H1 (cell line): ENCODE results near the gene DCPS. TPM values are rescaled to one million over a fixed set of nuclear protein-coding genes. Genes with fewer than 3 reads are reported as not detected.
A peak's percentile ranks its signal among the peaks of the same experiment; 100 is the strongest.

Source experiments
- CTCF ChIA-PET: fragments of 300-600 bp; sonication (Branson Sonifier 250); formaldehyde crosslinking; loops from one replicate; lab custom pipeline; 2021; ENCODE audit not compliant: partially characterized antibody; lab: Charles Lee
- POLR2A ChIA-PET: fragments of 300-600 bp; sonication (Branson Sonifier 250); formaldehyde crosslinking; loops from one replicate; lab custom pipeline; 2021; ENCODE audit warnings: inconsistent platforms; ENCODE audit not compliant: partially characterized antibody; lab: Charles Lee
- DNase-seq, 2 experiments: peaks; one replicate each; pipeline versions ENCODE4 v3.0.0 to v3.0.0-alpha.2; 2010 to 2022; ENCODE audit warnings: low spot score in 2 of 2, low read depth in 1 of 2, mixed read lengths in 1 of 2
- FAIRE-seq: peaks from 2 replicates; lab custom pipeline; 2011; peaks lifted over from hg19 to GRCh38; lab: Jason Lieb, UNC
- H2AFZ ChIP-seq: 2 replicates; pipeline ENCODE4 v1.8.1; 2012; ENCODE audit warnings: low read length, inconsistent platforms
- H2AK5ac ChIP-seq: 2 replicates; pipeline ENCODE4 v1.6.1; 2013; ENCODE audit warnings: low read depth, low read length
- H2BK120ac ChIP-seq: replicated peaks from 2 replicates; pipeline ENCODE3; 2013; ENCODE audit warnings: low read depth, low read length, inconsistent platforms
- H2BK12ac ChIP-seq: 2 replicates; pipeline ENCODE4 v1.6.1; 2013; ENCODE audit warnings: low read depth, low read length
- H2BK15ac ChIP-seq: 2 replicates; pipeline ENCODE4 v1.6.1; 2013; ENCODE audit warnings: low read length
- H2BK20ac ChIP-seq: 2 replicates; pipeline ENCODE4 v1.6.1; 2013; ENCODE audit warnings: low read length
- H2BK5ac ChIP-seq: 2 replicates; pipeline ENCODE4 v1.6.1; 2013; ENCODE audit warnings: low read depth, low read length
- H3K14ac ChIP-seq: 2 replicates; pipeline ENCODE4 v1.6.1; 2013; ENCODE audit warnings: inconsistent platforms; ENCODE audit not compliant: insufficient read length
- H3K18ac ChIP-seq: 2 replicates; pipeline ENCODE4 v1.6.1; 2013; ENCODE audit warnings: low read length; ENCODE audit errors: extremely low read depth
- H3K23ac ChIP-seq: 2 replicates; pipeline ENCODE4 v1.6.1; 2013; ENCODE audit warnings: inconsistent platforms; ENCODE audit not compliant: insufficient read length
- H3K23me2 ChIP-seq: 2 replicates; pipeline ENCODE4 v1.6.1; 2013; ENCODE audit warnings: low read depth, low read length
- H3K27ac ChIP-seq: 2 replicates; pipeline ENCODE4 v1.6.1; 2011; ENCODE audit warnings: low read depth, low read length, inconsistent platforms
- H3K27me3 ChIP-seq, 4 experiments: replicated peaks in 1 of 4; 1 replicate in 1 of 4; 2 replicates in 3 of 4; pipeline versions ENCODE4 v1.6.1 to v1.8.1; 2011 to 2013; ENCODE audit warnings: low read length in 3 of 4, mild to moderate bottlenecking in 3 of 4, inconsistent platforms in 2 of 4, mixed read lengths in 2 of 4, moderate library complexity in 1 of 4; ENCODE audit not compliant: control insufficient read depth in 3 of 4, insufficient read depth in 3 of 4; ENCODE audit errors: extremely low read depth in 1 of 4
- H3K36me3 ChIP-seq, 4 experiments: 2 replicates each; pipeline versions ENCODE4 v1.6.1 to v1.8.1; 2011 to 2013; ENCODE audit warnings: mild to moderate bottlenecking in 4 of 4, low read length in 3 of 4, moderate library complexity in 2 of 4, control low read depth in 1 of 4, inconsistent platforms in 1 of 4; ENCODE audit not compliant: insufficient read depth in 4 of 4, control insufficient read depth in 2 of 4
- H3K4ac ChIP-seq: replicated peaks from 2 replicates; pipeline ENCODE3; 2013; ENCODE audit warnings: low read length, low read depth, mixed read lengths, inconsistent platforms; ENCODE audit not compliant: insufficient read length
- H3K4me1 ChIP-seq, 4 experiments: replicated peaks in 1 of 4; 1 replicate in 1 of 4; 2 replicates in 3 of 4; pipeline versions ENCODE4 v1.6.1 to v1.8.1; 2011 to 2013; ENCODE audit warnings: low read length in 3 of 4, inconsistent platforms in 2 of 4, mixed read lengths in 1 of 4; ENCODE audit not compliant: insufficient read depth in 4 of 4, control insufficient read depth in 3 of 4
- H3K4me2 ChIP-seq, 2 experiments: 2 replicates each; pipeline versions ENCODE4 v1.6.1 to v1.8.1; 2011 to 2013; ENCODE audit warnings: low read depth in 2 of 2, low read length in 2 of 2, control low read depth in 1 of 2, inconsistent platforms in 1 of 2, mild to moderate bottlenecking in 1 of 2; ENCODE audit not compliant: insufficient read depth in 1 of 2
- H3K4me3 ChIP-seq, 4 experiments: fragments of 200-600, 300-600 bp in 1 of 4; sonication (generic), shearing (Covaris generic), sonication (Bioruptor Twin) in 1 of 4; 2 replicates each; pipeline versions ENCODE4 v1.5.1 to v1.8.1; 2011 to 2016; ENCODE audit warnings: low read length in 4 of 4, low read depth in 3 of 4, control low read depth in 2 of 4, inconsistent platforms in 2 of 4, mild to moderate bottlenecking in 2 of 4, mixed read lengths in 1 of 4, moderate library complexity in 1 of 4; ENCODE audit not compliant: insufficient read depth in 2 of 4; ENCODE audit errors: extremely low read depth in 1 of 4
- H3K56ac ChIP-seq: replicated peaks from 2 replicates; pipeline ENCODE3; 2013; ENCODE audit warnings: low read depth, mild to moderate bottlenecking, mixed read lengths, low read length, inconsistent platforms; ENCODE audit not compliant: insufficient read length
- H3K79me1 ChIP-seq: 2 replicates; pipeline ENCODE4 v1.6.1; 2013; ENCODE audit warnings: low read depth, low read length, control low read depth
- H3K79me2 ChIP-seq, 2 experiments: 2 replicates each; pipeline versions ENCODE4 v1.6.1 to v1.8.1; 2012 to 2013; ENCODE audit warnings: low read length in 2 of 2, mild to moderate bottlenecking in 2 of 2, inconsistent platforms in 1 of 2; ENCODE audit not compliant: insufficient read depth in 2 of 2, control insufficient read depth in 1 of 2
- H3K9ac ChIP-seq, 4 experiments: replicated peaks in 1 of 4; 1 replicate in 1 of 4; 2 replicates in 3 of 4; pipeline versions ENCODE4 v1.6.1 to v1.8.1; 2011 to 2013; ENCODE audit warnings: low read depth in 3 of 4, low read length in 3 of 4, control low read depth in 2 of 4, mild to moderate bottlenecking in 2 of 4, moderate library complexity in 2 of 4, inconsistent platforms in 1 of 4; ENCODE audit errors: extremely low read depth in 1 of 4
- H3K9me3 ChIP-seq, 2 experiments: 2 replicates each; pipeline versions ENCODE4 v1.6.1 to v1.8.1; 2012 to 2013; ENCODE audit warnings: mild to moderate bottlenecking in 2 of 2, moderate library complexity in 2 of 2, control low read depth in 1 of 2, inconsistent platforms in 1 of 2, low read depth in 1 of 2, low read length in 1 of 2, mixed read lengths in 1 of 2; ENCODE audit not compliant: insufficient read depth in 2 of 2
- H4K20me1 ChIP-seq, 2 experiments: replicated peaks in 1 of 2; 2 replicates each; pipeline versions ENCODE3 to v1.8.1; 2011 to 2013; ENCODE audit warnings: inconsistent platforms in 2 of 2, low read length in 2 of 2, mild to moderate bottlenecking in 1 of 2; ENCODE audit not compliant: insufficient read depth in 2 of 2, control insufficient read depth in 1 of 2
- H4K5ac ChIP-seq: 2 replicates; pipeline ENCODE4 v1.6.1; 2013; ENCODE audit warnings: low read length, low read depth, mixed read lengths, inconsistent platforms; ENCODE audit not compliant: insufficient read length
- H4K8ac ChIP-seq: 2 replicates; pipeline ENCODE4 v1.8.0; 2013; ENCODE audit warnings: mild to moderate bottlenecking, moderate library complexity, low read length, inconsistent platforms; ENCODE audit not compliant: insufficient read depth; ENCODE audit errors: extremely low read depth
- H4K91ac ChIP-seq: replicated peaks from 2 replicates; pipeline ENCODE3; 2013; ENCODE audit warnings: low read length, mixed read lengths, inconsistent platforms; ENCODE audit not compliant: insufficient read length
- ATF2 ChIP-seq: IDR thresholded peaks from 2 replicates; pipeline ENCODE4 v1.6.1; 2012; ENCODE audit warnings: low read length, inconsistent platforms
- BACH1 ChIP-seq: IDR thresholded peaks from 2 replicates; pipeline ENCODE4 v1.6.1; 2012; ENCODE audit warnings: low read length, improper control_type of control experiment
- CBX8 ChIP-seq: fragments of 300-800, 300-1000 bp; sonication (generic); IDR thresholded peaks from 2 replicates; pipeline ENCODE4 v1.7.1; 2016; ENCODE audit warnings: low read depth, low read length, borderline replicate concordance
- POLR2A ChIP-seq, 2 experiments: IDR thresholded peaks; 1 replicate in 1 of 2; 2 replicates in 1 of 2; pipeline ENCODE4 v1.6.1; 2011; ENCODE audit warnings: low read depth in 2 of 2, low read length in 2 of 2, mild to moderate bottlenecking in 2 of 2; ENCODE audit errors: control extremely low read depth in 1 of 2
- POLR2AphosphoS5 ChIP-seq: IDR thresholded peaks from 2 replicates; pipeline ENCODE4 v1.6.1; 2011; ENCODE audit warnings: low read depth, low read length
- SAP30 ChIP-seq: fragments of 300-600 bp; sonication (generic); IDR thresholded peaks from 2 replicates; pipeline ENCODE4 v1.7.1; 2012; ENCODE audit warnings: low read length, moderate library complexity, mild to moderate bottlenecking, inconsistent platforms; ENCODE audit not compliant: insufficient read depth, insufficient replicate concordance
- SIN3A ChIP-seq, 2 experiments: IDR thresholded peaks in 1 of 2; conservative IDR thresholded peaks in 1 of 2; 2 replicates each; pipeline ENCODE4 v1.6.1; 2011 to 2012; ENCODE audit warnings: low read length in 2 of 2, improper control_type of control experiment in 1 of 2, low read depth in 1 of 2, mild to moderate bottlenecking in 1 of 2
- YY1 ChIP-seq: IDR thresholded peaks from 2 replicates; pipeline ENCODE4 v1.6.1; 2011; ENCODE audit warnings: low read depth, mild to moderate bottlenecking, low read length
- WGBS, 2 experiments: shearing (Covaris generic) in 1 of 2; methylation state at CpG; one replicate each; pipeline versions ENCODE4 v1.1.6 to v1.1.7; 2013 to 2015; ENCODE audit warnings: low lambda C conversion rate in 2 of 2, mixed read lengths in 2 of 2, inconsistent platforms in 1 of 2, low coverage in 1 of 2, missing lambda C conversion rate in 1 of 2; ENCODE audit not compliant: insufficient replicate concordance in 2 of 2, insufficient coverage in 1 of 2, insufficient read length in 1 of 2; ENCODE audit errors: extremely low coverage in 1 of 2, missing lambda C conversion rate in 1 of 2; 5-methylcytosine and 5-hydroxymethylcytosine counted together
- polyA plus RNA-seq, 7 experiments: library from polyadenylated mRNA; depleted of rRNA in 3 of 7; stranded (reverse) in 5 of 7; unstranded in 2 of 7; fragments of >200 nt in 5 of 7; fragments of 200-250 nt in 2 of 7; gene quantifications; 1 replicate in 5 of 7; 2 replicates in 1 of 7; 4 replicates in 1 of 7; pipeline versions ENCODE4 v1.2.1 to v1.2.3, GENCODE V29; 2011 to 2013; ENCODE audit warnings: missing spikeins in 2 of 7, mixed read lengths in 2 of 7
- total RNA-seq: library from RNA; stranded (reverse); fragmentation: NEBNext Ultra II Directional; extraction: Animal tissue kit (Norgen Biotek cat#: 25700); gene quantifications from 2 replicates; pipeline ENCODE4 v1.2.1, GENCODE V29; 2021

Gene DCPS
- total and polyA plus RNA-seq, 2 of the 8 experiments (the other 6 are each of a cell fraction or from before 2014, with no cell fraction given), result 24.6 to 55.2 TPM

DNA sequence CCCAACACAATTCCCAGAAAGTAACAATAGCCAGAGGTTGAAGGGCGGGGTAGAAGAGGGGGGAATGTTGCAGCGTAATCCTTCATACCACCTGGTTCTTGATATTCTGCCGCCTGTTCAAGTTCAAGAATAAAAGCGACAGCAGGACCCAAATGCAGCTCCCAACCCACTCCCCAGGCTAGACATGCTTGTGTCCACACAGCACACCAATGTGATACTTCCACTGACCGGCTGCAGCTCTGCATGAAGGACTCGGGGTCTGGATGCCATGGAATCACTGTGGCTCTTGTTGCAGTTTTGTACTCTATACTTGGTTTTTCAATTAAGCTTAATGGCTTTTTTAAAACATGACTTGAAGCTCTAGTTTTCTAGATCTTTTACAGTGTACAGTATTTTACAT, 41.6 kb upstream of the DCPS start:
- no peak overlapping the region for H2BK5ac ChIP-seq
- no peak overlapping the region for H3K23ac ChIP-seq
- no peak overlapping the region for H3K4me3 ChIP-seq
- H4K5ac ChIP-seq, result no peak overlapping the region
- no peaks in the 10 kb centered on the region for H3K79me1 ChIP-seq
- H3K9ac ChIP-seq, result no peak overlapping the region
- FAIRE-seq, result no peak
- no peak overlapping the region for H3K56ac ChIP-seq
- TF ChIP-seq YY1 (no peak), POLR2AphosphoS5 (peak; percentile 60; the same call in 1 of the 2 replicates), POLR2A (IDR thresholded peaks at IDR 0.05; ENCODE audit: control extremely low read depth in 1 of 2, low read depth in 2 of 2, low read length in 2 of 2) (peak in 1 of 2 experiments; percentile 23; a peak in 1 of 3 replicates), CBX8 (no peak), BACH1 (no peak), SIN3A (conservative IDR thresholded peaks at IDR 0.05 in 1 of 2, IDR thresholded peaks at IDR 0.05 in 1 of 2; ENCODE audit: low read depth in 1 of 2, low read length in 2 of 2) (no peak), ATF2 (no peak), SAP30 (no peak)
- WGBS, 2 experiments, result 92% methylated on average over 6 of the region's 6 CpGs; no CpG with 5 or more reads in 1 of the 2 experiments
- H4K8ac ChIP-seq, result no peak overlapping the region
- no peak for DNase-seq
- no peak overlapping the region for H2BK20ac ChIP-seq
- H2AFZ ChIP-seq, result no peak overlapping the region
- no peak overlapping the region for H3K18ac ChIP-seq
- no peak overlapping the region for H3K27ac ChIP-seq
- peaks cover 39 to 66% (median 56%) of the 10 kb centered on the region in 4 experiments for H3K36me3 ChIP-seq
- no peak overlapping the region for H2BK120ac ChIP-seq
- ChIA-PET CTCF (interaction anchor here (0.7 to 1.2 kb wide), 2 partner anchors 38 to 39 kb away, joined by 3 to 4 read pairs; no protein-coding TSS in a partner anchor), POLR2A (interaction anchor here (0.9 to 5.9 kb wide), 9 partner anchors 9 to 110 kb away, joined by 3 to 43 read pairs (median 11); partner anchors contain the start of genes FAM118B, RPUSD4 and TIRAP)
- H3K4me1 ChIP-seq, result no peaks in the 10 kb centered on the region
- peaks cover 0 to 3% of the 10 kb centered on the region in 2 experiments; a peak in 1 of 4 replicates for H3K79me2 ChIP-seq
- peaks cover 2 to 8% of the 10 kb centered on the region in 2 experiments for H4K20me1 ChIP-seq
- H3K23me2 ChIP-seq, result no peaks in the 10 kb centered on the region
- no peak overlapping the region for H3K14ac ChIP-seq
- H2AK5ac ChIP-seq, result no peak overlapping the region
- no peaks in the 10 kb centered on the region for H3K27me3 ChIP-seq
- no peak overlapping the region for H3K4ac ChIP-seq
- H2BK12ac ChIP-seq, result no peak overlapping the region
- H3K4me2 ChIP-seq, result no peak overlapping the region
- no peaks in the 10 kb centered on the region for H3K9me3 ChIP-seq
- no peak overlapping the region for H4K91ac ChIP-seq
- H2BK15ac ChIP-seq, result no peak overlapping the region
